LNCAP (cell line): ENCODE measurements around the gene MRTFA.

Source experiments
- CTCF ChIP-seq: fragments of 450-650 bp; IDR thresholded peaks from 2 replicates; pipeline ENCODE4 v1.5.1; 2017; ENCODE audit warnings: mild to moderate bottlenecking

MRTFA gene

GRCh38 chr22:40668611-40669411, 32.3 kb upstream of the MRTFA start:
- no peak for TF ChIP-seq CTCF

DNA sequence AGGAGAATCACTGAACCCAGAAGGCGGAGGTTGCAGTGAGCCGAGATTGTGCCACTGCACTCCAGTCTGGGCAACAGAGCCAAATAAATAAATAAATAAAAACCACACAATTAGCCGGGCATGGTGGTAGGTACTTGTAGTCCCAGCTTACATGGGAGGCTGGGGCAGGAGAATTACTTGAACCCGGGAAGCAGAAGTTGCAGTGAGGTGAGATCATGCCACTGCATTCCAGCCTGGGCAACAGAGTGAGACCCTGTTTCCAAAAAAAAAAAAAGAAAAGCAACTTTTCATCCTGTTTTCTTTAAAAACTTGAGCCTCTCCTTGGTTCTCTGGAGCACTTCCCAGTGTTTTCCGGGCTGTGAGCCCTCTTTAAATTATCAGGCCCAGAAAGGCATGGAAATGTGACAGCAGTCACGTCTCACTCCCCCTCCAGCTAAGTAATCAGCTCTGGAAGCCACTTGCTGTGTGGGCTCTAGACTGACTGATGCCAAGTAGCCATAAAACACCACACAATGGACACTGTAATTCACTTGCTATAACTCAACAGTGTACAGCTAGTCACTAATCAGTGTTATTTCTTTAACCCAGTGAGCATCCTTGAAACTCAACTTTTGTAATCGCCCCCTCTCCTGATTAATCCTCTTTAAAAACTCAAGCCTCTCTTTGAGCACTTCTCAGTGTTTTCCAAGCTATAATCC, 29.8 kb upstream of the MRTFA start:
- no peak for TF ChIP-seq CTCF

GRCh38 chr22:40665312-40665711, 28.8 kb upstream of the MRTFA start:
- no peak for TF ChIP-seq CTCF

- no peak for TF ChIP-seq CTCF
These were observed 25.2 kb upstream of the MRTFA start for GRCh38 chr22:40661671-40662070.

- TF ChIP-seq CTCF: no peak
These were observed 24.2 kb upstream of the MRTFA start for GRCh38 chr22:40660730-40661129.

DNA sequence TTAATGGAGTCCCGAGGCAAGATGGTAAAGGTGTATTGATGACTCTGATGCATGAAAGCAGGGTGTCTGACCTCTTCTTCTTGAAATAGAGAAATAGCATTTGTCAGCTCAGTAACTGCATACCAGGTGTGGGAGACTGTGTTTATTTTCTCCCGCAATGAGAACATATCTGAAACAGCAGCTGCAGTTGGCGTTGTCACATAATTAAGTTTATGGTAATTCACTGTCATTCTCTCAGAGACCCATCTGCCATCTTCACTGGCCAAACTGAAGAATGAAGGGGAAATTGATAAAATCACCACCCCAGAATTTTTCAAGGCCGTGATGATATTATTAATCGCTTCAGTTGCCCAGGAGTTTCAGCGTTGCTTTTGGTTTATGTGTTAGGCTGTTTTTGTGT, 22.6 kb upstream of the MRTFA start:
- TF ChIP-seq CTCF: no peak

- TF ChIP-seq CTCF: no peak
These were observed 18.1 kb upstream of the MRTFA start for GRCh38 chr22:40654522-40655167.
